Urothelium cell line (cell line): Measurements from ENCODE around the gene CFAP54.
A peak's percentile ranks its signal among the peaks of the same experiment; 100 is the strongest.
"Not testable (repeated sequence)": the region's sequence is repeated elsewhere in the genome, so short reads cannot be mapped to it uniquely, and the experiment has no call there.

Experiments
- DNase-seq: peaks from one replicate; pipeline ENCODE4 v3.0.0; 2011; ENCODE audit warnings: low spot score, mixed read lengths
- FAIRE-seq: peaks from 2 replicates; lab custom pipeline; 2011; peaks lifted over from hg19 to GRCh38; lab: Jason Lieb, UNC

CFAP54 gene, protein sequence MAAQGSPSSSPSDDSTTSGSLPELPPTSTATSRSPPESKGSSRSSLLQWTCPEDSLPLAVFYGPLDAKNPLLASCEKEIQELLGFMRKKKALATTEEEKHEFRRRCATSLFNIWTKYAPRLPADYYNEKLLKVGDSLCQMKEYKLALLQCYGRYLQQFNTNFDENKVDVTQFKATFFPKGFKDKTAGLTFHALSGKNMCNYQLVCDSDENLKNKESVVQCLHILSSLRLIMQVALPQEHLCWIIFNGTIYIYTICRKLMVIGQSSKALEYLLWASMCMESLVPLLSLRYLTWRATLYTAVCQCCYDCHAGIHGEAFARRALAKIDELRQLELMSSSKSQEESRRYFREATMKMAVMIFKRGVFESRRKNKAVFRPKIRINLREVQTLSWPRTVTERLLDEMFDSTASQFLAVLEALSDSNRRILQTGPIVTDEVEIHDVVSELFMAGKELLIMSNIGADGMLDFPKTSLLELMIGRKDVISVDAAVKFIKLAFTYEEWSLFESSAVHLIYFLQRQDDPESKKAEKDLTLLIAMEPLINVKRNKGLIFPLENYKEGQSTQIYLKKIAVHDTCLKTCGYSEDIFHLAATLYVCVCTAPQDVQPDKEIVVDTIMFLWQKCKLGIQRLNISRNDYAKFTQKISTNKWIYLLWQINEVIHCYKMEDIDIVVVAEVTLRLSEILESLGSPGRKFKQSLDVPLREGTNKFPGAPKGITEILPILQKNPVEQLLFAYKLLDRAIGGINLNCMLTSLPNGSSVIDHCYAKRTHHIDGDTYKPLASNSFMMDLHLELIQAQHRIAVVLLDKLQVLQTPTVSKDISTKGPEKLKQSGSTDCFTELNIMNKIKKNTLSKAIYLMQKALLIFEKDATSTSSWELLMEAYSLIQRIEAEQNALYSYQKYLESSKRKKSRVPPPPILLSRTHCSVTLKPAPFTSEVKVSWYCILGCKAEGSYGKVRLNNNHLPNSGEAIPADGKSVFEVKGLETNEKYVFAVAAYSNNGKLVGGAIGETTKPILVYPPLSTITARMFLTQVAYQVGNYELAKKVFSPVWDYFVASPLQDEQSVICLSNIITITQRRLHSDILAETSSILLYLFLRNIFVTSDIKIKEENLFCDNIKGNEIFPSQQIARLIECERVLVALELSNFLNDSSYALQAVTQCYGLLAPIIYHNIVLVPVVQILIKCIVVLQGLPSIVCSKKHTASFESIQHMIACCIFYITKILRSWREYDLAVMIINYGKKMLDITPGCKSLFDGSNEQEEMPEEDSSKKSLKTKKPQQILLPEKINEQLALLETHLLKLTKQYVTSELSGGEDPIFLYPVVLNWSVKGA (N-terminal part only)

DNA sequence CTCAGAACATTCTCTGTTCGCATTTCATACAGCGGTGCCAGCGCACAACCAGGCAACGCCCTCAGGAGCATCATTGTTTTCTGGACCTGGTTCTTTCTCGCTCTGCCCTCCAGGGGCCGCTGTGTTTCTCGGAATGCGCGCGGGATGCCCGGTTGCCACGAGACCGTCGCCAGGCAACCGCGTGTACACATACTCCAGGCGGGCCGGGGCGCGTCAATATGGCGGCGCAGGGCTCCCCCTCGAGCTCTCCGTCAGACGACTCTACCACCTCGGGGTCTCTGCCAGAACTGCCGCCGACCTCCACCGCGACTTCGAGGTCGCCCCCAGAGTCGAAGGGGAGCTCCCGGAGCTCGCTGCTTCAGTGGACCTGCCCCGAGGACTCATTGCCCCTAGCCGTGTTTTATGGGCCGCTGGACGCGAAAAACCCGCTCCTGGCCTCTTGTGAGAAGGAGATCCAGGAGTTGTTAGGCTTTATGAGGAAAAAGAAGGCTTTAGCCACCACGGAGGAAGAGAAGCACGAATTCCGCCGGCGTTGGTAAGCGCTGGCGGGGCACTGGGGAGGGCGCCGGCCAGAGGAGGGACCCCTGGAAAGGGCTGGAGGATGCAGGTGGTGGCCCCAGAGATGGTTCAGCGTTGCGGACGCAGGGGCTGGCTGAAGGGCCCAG is at the start of gene CFAP54:
Gene CFAP54, plus strand, starts transcription at position 186 of the 665 bp plus-strand sequence. Its CDS starts 33 bp downstream, at position 219.
- no peak for FAIRE-seq

DNA sequence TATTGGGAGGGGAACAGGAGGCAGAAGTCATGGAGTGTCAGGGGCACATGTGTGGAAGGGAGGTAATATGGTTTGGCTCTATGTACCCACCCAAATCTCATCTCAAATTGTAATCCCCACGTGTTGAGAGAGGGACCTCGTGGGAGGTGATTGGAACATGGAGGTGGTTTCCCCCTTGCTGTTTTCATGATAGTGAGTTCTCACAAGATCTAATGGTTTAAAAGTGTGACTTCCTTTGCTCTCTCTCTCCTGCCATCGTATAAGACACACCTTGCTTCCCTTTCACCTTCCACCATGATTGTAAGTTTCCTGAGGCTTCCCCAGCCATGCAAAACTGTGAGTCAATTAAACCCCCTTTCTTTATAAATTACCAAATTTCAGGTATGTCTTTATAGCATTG is 47.6 kb upstream of the CFAP54 start:
- DNase-seq: no peak
- FAIRE-seq: no peak

More for the DNA sequence above, at the start of gene CFAP54:
- DNase-seq: peak; percentile 87

DNA sequence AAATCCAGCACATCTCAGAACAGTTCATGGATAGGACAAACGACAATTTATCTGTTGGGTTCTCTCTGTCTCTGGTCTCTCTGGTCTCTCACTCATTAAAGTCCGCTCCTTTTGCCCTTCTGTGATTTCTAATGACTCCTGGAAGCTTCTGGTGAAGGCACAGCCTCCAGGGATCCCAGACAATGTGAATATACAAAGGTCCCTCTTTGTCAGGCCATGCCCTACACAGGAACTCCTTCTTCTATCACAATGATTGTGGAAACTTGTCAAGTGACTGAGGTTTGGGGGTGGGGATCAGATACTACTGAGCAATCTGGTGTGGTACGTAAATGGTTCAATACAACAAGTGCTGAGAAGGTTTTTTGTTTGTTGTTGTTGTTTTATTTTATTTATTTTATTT is 46.5 kb upstream of the CFAP54 start:
- no peak for DNase-seq
- FAIRE-seq: no peak

DNA sequence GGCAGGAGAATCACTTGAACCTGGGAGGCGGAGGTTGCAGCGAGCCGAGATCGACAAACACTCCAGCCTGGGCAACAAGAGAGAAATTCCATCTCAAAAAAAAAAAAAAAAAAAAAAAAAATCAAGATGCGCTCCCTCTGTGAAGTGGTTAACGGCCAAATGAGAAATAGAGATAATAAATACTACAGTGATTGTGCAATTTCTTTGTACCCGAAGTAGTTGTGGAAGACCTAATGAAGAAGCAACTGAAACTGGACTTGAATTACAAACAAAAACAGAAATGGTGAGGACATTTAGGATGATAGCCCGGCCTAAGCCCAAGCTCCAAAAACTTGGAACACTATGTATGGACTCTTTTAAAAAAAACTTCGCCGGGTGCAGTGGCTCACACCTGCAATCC is 45.0 kb upstream of the CFAP54 start:
- no peak for DNase-seq
- no peak for FAIRE-seq

DNA sequence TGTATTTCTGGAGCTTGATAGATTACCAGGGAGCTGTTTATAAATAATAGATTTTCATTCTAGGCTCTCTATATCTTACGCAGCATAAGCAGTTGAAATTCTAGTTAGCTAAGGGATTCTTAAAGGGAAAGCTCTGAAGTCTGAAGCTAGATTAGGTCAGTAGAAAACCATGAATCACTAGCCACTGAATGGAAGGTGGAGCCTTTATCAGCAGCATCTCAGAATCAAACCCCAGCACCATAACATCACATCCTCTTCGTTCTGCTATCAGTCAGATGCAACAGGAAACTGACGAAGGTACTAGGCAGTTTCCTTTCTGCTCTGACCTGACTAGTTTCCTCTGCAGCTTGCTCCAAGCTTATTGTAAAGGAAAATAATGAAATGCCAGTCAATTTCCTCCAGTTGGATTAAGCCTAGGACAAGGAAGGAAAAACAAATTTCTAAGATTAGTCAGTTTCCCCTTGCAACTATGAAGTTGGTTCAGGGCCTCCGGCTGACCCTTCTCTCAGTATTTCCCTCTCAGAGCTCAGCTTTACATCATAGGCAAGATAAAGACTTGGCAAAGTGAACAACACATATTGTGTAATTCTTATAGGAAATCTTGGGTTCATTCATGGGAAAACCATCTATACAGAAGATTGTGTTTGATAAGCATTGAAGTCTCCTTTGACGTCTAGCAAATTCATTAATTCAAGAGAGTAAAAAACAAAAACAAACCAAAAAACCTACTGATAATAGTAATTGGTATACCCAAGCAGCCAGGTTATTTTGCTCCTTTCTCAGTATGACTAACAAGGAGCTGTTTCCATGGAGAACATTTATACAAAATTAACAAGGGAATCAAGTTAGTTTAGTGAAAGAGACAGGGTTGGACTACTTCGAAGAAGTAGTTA is 43.4 kb upstream of the CFAP54 start:
- DNase-seq: peak; percentile 46
- FAIRE-seq: no peak

DNA sequence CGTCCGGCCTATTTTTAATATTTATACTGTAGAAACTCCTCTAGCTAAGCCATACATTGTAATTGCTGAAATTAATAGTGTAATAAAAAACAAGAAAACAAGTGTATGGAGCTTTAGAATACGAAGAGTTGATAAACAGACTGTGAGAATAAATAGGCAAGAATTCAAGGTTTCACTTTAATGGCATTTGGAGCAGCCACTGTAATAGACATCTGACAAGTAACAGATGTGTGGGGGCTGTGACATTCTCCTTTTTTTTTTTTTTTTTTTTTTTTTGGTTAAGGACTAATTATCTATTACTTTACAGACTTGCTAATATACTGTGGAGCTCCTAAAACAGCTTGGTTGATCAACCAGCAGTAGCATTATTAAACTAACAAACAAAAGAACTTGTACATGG is 42.1 kb upstream of the CFAP54 start:
- DNase-seq: no peak
- no peak for FAIRE-seq

DNA sequence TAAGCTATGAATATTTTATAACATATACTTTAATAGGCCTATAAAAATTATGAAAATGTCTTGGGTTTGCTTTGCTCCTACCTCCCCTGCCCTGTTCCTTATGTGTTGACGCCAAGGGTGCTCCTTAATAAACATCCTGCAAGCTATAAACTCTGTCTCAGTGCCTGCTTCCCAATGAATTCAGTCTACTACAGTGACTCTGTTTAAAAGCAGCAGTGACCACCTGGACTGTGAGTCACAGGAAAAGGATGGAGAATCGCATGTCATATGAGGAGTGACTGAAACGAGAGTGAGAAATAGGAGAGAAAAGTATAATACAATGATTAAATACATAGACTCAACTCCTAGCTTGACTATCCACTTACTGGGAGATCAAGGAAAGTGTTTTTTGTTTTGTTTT is 41.1 kb upstream of the CFAP54 start:
- DNase-seq (peak; percentile 55), FAIRE-seq (no peak)

DNA sequence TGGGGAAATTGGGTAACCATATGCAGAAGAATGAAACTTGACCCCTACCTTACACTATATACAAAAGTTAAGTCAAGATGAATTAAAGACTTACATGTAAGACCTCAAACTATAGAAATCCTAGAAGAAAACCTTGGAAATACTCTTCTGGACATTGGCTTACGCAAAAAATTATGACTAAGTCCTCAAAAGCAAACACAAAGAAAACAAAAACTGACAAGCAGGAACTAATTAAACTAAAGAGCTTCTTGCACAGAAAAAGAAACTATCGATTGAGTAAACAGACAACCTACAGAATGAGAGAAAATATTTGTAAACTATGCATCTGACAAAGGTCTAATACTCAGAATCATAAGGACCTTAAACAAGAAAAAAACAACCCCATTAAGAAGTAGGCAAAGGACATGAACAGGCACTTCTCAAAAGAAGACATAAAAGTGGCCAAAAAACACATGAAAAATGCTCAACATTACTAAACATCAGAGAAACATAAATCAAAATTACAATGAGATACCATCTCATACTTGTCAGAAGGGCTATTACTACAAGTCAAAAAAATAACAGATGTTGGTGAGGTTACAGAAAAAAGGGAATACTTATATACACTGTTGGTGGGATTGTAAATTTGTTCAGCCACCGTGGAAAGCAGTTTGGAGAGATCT is 37.0 kb upstream of the CFAP54 start:
- FAIRE-seq (no peak), DNase-seq (no peak)

DNA sequence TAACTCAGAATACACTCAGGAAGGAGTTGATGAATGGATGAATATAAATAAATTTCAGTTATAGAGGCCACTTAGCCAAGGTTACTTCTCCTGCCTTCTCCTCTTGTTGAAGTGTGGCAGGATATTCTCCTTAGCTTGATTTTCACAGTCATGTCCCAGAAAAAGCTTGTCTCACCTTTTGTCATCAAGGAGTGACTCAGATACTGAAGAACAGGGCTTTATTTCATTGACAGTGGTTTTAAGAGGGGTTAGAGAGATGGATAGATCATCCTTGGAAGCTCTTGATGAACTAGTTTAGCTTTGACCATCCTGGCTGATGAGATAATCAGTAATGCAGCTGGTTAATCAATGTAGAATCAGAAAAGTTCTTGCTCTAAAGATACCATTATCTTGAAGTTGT is 35.0 kb upstream of the CFAP54 start:
- FAIRE-seq (no peak), DNase-seq (no peak)

DNA sequence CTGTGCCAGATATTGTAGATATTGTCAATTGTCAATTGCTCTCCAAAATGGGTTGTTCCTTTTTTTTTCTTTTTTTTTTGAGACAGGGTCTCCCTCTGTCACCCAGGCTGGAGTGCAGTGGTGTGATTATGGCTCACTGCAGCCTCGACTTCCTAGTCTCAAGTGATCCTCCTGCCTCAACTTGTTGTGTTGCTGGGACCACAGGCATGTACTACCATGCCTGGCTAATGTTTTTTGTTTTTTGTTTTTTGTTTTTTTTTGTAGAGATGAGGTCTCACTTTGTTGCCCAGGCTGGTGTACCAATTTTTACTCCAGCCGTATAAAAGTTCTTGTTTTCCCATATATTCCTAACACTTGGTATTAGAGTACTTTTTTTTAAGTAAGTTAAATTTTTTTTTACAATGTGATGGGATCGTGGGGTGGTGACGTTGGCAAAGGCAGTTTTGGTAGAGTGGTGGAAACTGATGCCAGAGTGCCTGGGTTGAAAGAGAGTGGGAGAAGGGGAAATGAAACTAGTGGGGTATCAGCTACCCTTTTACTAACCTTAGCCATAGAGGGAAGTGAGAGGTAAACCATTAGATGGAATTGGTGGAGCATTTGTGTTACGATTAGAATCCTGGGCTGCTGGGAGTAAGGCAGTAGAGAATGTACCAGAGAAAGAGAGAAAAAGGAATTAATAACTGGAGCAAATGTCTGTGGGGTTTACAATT is 33.0 kb upstream of the CFAP54 start:
- no peak for FAIRE-seq
- no peak for DNase-seq

DNA sequence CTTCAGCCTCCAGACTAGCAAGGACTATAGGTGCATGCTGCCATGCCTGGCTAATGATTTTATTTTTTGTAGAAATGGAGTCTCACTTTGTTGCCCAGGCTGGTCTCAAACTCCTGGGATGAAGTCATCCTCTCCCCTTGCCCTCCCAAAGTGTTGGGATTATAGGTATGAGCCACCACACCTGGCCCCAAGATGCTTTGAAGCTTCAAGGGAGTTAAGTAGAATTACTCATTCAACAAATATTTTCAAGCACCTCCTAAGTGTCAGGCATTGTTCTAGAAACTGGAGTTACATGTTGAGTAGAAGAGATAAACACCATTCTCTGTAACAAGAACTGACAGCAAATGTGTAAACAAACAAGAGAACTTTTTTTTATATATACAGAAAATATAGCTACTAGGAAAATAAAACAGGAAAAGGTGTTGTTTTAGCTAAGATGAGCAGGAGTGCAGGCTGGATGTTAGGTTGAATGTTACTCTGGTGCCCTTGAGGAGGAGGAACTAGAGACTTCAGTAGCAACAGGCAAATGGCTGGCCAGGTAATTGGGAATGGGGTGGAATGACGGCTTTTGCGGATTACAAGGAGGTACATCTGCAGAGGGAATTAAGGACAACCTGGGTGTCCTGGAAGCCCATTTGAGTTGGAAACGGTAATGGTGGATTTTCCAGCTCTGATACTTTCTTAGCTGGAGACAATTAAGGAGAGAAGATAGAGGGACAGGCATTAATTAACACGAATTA is 32.0 kb upstream of the CFAP54 start:
- FAIRE-seq (no peak), DNase-seq (no peak)

DNA sequence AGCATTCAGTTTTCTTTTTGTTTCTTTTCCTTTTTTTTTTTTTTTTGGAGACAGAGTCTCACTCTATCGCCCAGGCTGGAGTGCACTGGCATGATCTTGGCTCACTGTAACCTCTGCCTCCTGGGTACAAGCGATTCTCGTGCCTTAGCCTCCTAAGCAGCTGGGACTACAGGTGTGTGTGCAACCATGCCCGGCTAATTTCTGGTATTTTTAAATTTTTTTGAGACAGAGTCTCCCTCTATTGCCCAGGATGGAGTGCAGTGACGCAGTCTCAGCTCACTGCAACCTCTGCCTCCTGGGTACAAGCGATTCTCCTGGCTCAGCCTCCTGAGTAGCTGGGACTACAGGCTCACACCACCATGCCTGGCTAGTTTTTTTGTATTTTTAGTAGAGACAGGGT is 30.1 kb upstream of the CFAP54 start:
- not testable (repeated sequence) for FAIRE-seq, DNase-seq

DNA sequence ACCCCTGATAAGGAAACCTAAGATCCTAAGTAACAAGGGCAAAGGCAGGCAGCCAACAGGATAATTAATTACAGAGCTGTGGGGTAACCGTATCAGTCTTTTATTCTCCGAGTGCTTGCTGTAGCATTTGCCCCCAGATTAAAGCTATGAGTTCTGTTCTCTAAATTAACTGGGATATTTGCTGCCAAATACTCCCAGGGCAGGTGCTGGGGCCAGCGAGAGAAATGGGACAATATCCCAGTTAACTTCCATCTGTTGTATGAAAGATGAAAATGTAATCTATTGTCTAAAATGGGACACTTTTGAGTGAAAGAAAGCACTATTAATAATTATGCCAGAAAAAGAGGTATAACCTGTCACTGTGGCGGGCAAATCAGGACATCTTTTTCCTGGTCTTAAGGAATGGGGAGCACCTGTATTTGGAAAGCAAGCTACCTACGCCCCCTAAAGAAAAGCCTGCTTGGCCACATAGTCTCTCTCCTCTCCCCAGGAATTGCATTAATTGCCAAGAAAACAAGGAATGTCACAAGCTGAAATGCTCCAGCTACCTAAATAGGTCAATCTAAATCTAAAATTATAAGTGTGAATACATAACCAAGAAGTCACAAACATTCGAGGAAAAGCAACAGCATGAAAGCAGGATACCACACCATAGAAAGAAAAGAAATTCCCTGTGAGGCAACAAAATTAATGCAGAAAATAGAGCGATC is 26.7 kb upstream of the CFAP54 start:
- FAIRE-seq: no peak
- DNase-seq: no peak

DNA sequence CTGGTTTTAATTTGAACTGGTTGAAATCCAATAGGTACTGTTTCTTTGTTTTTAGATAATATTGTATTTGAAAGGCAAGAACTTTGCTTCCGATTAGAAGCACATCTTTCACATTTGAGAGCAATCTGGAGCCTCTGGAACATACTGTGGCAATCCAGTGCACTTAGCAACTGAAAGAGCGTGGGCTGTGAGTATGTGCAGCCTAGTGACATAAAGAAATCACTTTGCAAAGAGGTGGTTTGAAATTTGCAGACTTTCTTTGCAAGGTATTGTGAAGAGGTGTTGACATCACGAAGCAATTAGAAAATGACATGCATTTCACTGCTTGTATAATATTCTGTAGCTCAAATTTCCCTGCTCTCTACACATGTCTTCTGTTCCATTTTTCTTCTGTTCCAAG is 23.5 kb upstream of the CFAP54 start:
- DNase-seq (no peak), FAIRE-seq (no peak)

DNA sequence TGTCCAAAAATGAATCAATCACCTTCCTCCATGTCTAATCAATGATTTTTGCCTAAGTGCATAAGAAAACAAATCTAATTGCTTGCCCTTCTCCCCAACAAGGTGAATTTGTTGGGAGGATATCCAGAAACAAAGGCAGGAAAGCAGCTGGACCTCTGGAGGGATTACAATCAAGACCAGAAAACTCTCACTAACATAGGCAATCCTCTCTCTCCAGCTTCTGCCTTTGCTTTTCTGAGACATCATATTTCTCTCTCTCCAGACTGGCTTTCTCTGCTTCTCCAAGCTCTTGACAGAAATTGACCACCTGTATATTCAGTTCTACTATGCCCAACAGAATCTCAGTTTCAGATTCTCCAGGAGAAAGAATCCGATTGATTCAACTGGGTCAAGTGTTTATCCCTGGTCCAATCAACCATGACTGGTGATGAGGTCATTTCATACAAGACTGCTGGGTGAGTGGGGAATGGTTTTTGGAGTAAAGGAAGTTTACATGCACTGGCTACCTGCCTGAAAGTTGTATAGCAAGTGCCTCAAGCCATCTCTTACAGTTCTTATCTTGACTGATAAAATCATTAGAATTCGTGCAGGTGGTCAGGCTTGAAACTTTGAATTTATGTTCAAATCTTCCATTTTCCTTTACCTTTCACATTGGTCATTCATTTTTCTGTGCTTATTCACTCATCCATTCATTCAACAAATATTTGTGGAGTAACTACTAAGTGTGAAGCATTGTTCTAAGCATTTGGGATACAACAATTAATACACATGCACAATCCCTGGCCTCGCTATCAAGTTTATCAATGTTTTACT is 22.2 kb upstream of the CFAP54 start:
- FAIRE-seq (no peak), DNase-seq (peak; percentile 16)

DNA sequence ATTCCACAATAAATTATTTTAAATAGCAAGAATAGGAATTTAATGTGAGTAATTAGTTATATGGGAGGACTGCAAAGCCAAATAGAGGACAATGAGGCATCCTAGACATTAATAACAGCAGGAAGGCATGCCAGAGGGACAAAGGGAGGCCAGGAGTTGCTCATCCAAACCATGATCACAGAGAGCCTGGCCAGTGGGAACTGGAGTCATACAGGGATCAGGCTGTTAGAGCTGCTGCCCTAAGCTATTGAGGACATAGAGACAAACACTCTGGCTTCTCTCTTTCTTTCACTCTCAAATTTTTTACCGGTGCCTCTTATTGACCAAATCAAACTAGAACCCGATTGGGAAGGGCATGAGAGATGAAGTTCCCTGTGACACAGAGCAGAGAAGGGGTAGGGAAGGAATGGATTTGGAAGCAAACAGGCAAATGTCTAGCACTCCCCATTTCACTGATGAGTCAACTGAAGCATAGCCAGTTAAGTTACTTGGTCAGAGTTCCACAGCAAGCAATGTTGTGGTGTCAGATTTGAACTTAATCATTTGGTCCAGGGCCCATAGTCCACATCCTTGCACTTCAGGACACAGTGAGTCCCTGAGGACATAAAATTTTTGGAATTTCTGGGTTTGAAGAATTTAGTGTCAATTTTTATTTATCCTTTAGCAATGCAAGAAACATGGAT is 17.9 kb upstream of the CFAP54 start:
- FAIRE-seq (no peak), DNase-seq (no peak)
